Fibroblast of lung (primary cell): ENCODE data around the gene KCNMA1. TPM values are rescaled to one million over a fixed set of nuclear protein-coding genes. Genes with fewer than 3 reads are reported as not detected.

Experiments used
- DNase-seq, 2 donors: peaks; one replicate each; pipeline versions ENCODE4 v3.0.0 to v3.0.0-alpha.2; 2010; ENCODE audit warnings: low read depth in 2 of 2
- H2AFZ ChIP-seq: 2 replicates; pipeline ENCODE4 v1.5.1; 2012; ENCODE audit warnings: low read length, control low read depth, inconsistent platforms
- H3K27ac ChIP-seq: 2 replicates; pipeline ENCODE4 v1.5.1; 2011; ENCODE audit warnings: low read length, control low read depth; ENCODE audit not compliant: insufficient read depth
- H3K27me3 ChIP-seq: 2 replicates; pipeline ENCODE4 v1.5.1; 2011; ENCODE audit warnings: mild to moderate bottlenecking, low read length; ENCODE audit not compliant: control insufficient read depth, insufficient read depth
- H3K36me3 ChIP-seq: 2 replicates; pipeline ENCODE4 v1.5.1; 2011; ENCODE audit warnings: low read length; ENCODE audit not compliant: control insufficient read depth, insufficient read depth
- H3K4me1 ChIP-seq: 2 replicates; pipeline ENCODE4 v1.5.1; 2011; ENCODE audit warnings: low read length; ENCODE audit not compliant: control insufficient read depth, insufficient read depth; ENCODE audit errors: extremely low read depth
- H3K4me2 ChIP-seq: 2 replicates; pipeline ENCODE4 v1.5.1; 2011; ENCODE audit warnings: low read length, control low read depth; ENCODE audit not compliant: insufficient read depth; ENCODE audit errors: extremely low read depth
- H3K4me3 ChIP-seq, 4 experiments: fragments of 200-600 bp in 1 of 4; sonication (generic) in 1 of 4; replicated peaks in 1 of 4; 2 replicates each; pipeline ENCODE4 v1.5.1; 2011 to 2016; ENCODE audit warnings: low read length in 4 of 4, low read depth in 3 of 4, mild to moderate bottlenecking in 3 of 4, control low read depth in 2 of 4, inconsistent platforms in 1 of 4, mixed read lengths in 1 of 4; ENCODE audit not compliant: insufficient read depth in 1 of 4; ENCODE audit errors: control extremely low read depth in 1 of 4
- H3K79me2 ChIP-seq: 2 replicates; pipeline ENCODE4 v1.5.1; 2012; ENCODE audit warnings: mild to moderate bottlenecking, low read length, inconsistent platforms; ENCODE audit not compliant: control insufficient read depth, insufficient read depth
- H3K9ac ChIP-seq: 2 replicates; pipeline ENCODE4 v1.5.1; 2011; ENCODE audit warnings: mild to moderate bottlenecking, low read length, control low read depth; ENCODE audit not compliant: insufficient read depth
- H3K9me3 ChIP-seq: 2 replicates; pipeline ENCODE4 v1.5.1; 2012; ENCODE audit warnings: low read depth, low read length; ENCODE audit not compliant: control insufficient read depth, insufficient read depth
- H4K20me1 ChIP-seq: 2 replicates; pipeline ENCODE4 v1.5.1; 2011; ENCODE audit warnings: low read length; ENCODE audit not compliant: control insufficient read depth, insufficient read depth; ENCODE audit errors: extremely low read depth
- CTCF ChIP-seq, 2 donors: IDR thresholded peaks in 1 of 2; conservative IDR thresholded peaks in 1 of 2; 1 replicate in 1 of 2; 2 replicates in 1 of 2; pipeline ENCODE4 v1.5.1; 2011 to 2012; ENCODE audit warnings: low read length in 2 of 2, control low read depth in 1 of 2, inconsistent platforms in 1 of 2, low read depth in 1 of 2, mild to moderate bottlenecking in 1 of 2
- EZH2 ChIP-seq: IDR thresholded peaks from 2 replicates; pipeline ENCODE4 v1.5.1; 2012; ENCODE audit warnings: low read length, control low read depth, mild to moderate bottlenecking; ENCODE audit errors: missing control alignments
- polyA plus RNA-seq, 2 donors: library from polyadenylated mRNA; depleted of rRNA in 1 of 2; stranded (reverse) in 1 of 2; unstranded in 1 of 2; fragments of >200 nt; gene quantifications; 2 replicates each; pipeline ENCODE4 v1.2.1, GENCODE V29; 2011 to 2012; ENCODE audit warnings: missing spikeins in 1 of 2
- total RNA-seq: library from RNA; depleted of rRNA; stranded (reverse); fragments of >200 nt; gene quantifications from 2 replicates; pipeline ENCODE4 v1.2.1, GENCODE V29; 2014

KCNMA1 gene
- total and polyA plus RNA-seq, 2 donors (not counting 1 experiment from before 2014, with no cell fraction given): 31.0 to 138 TPM

GRCh38 chr10:77117501-77117900, 520.1 kb downstream of the KCNMA1 start:
- Histone ChIP-seq H2AFZ (no peak overlapping the region), H3K27me3 (no peaks in the 10 kb centered on the region), H3K9ac (no peak overlapping the region), H3K9me3 (no peaks in the 10 kb centered on the region), H3K27ac (no peak overlapping the region), H3K4me1 (no peaks in the 10 kb centered on the region), H3K4me2 (no peak overlapping the region), H3K4me3 (no peak overlapping the region), H3K36me3 (no peaks in the 10 kb centered on the region), H4K20me1 (no peaks in the 10 kb centered on the region), H3K79me2 (no peaks in the 10 kb centered on the region)
- DNase-seq: peak in 1 of 2 donors; percentile 18
- TF ChIP-seq CTCF (conservative IDR thresholded peaks at IDR 0.05 in 1 of 2, IDR thresholded peaks at IDR 0.05 in 1 of 2; ENCODE audit: low read depth in 1 of 2, low read length in 2 of 2) (no peak), EZH2 (no peak)

- H3K4me1 ChIP-seq: peaks cover 5% of the 10 kb centered on the region
- peak in 1 of 2 donors; percentile 40 for DNase-seq
- no peak overlapping the region for H3K27ac ChIP-seq
- no peak overlapping the region for H3K9ac ChIP-seq
- H3K4me3 ChIP-seq: no peak overlapping the region
- no peaks in the 10 kb centered on the region for H4K20me1 ChIP-seq
- H3K27me3 ChIP-seq: no peaks in the 10 kb centered on the region
- H3K79me2 ChIP-seq: no peaks in the 10 kb centered on the region
- no peak overlapping the region for H2AFZ ChIP-seq
- H3K4me2 ChIP-seq: no peak overlapping the region
- TF ChIP-seq CTCF (conservative IDR thresholded peaks at IDR 0.05 in 1 of 2, IDR thresholded peaks at IDR 0.05 in 1 of 2; ENCODE audit: low read depth in 1 of 2, low read length in 2 of 2) (no peak), EZH2 (no peak)
- no peaks in the 10 kb centered on the region for H3K36me3 ChIP-seq
- no peaks in the 10 kb centered on the region for H3K9me3 ChIP-seq
These were observed 520.7 kb downstream of the KCNMA1 start for GRCh38 chr10:77116904-77117303.

GRCh38 chr10:77114181-77114821, 523.3 kb downstream of the KCNMA1 start:
- H4K20me1 ChIP-seq: no peaks in the 10 kb centered on the region
- no peaks in the 10 kb centered on the region for H3K9me3 ChIP-seq
- H3K36me3 ChIP-seq: no peaks in the 10 kb centered on the region
- DNase-seq: no peak
- H3K79me2 ChIP-seq: no peaks in the 10 kb centered on the region
- peaks cover 5% of the 10 kb centered on the region for H3K4me1 ChIP-seq
- H3K27ac ChIP-seq: no peak overlapping the region
- no peaks in the 10 kb centered on the region for H3K27me3 ChIP-seq
- no peak overlapping the region for H3K4me3 ChIP-seq
- H3K4me2 ChIP-seq: no peak overlapping the region
- TF ChIP-seq CTCF (conservative IDR thresholded peaks at IDR 0.05 in 1 of 2, IDR thresholded peaks at IDR 0.05 in 1 of 2; ENCODE audit: low read depth in 1 of 2, low read length in 2 of 2): no peak
- TF ChIP-seq EZH2: no peak
- no peak overlapping the region for H2AFZ ChIP-seq
- no peak overlapping the region for H3K9ac ChIP-seq
